ENCODE measurements around the gene ERCC5. TPM values are rescaled to one million over a fixed set of nuclear protein-coding genes. Genes with fewer than 3 reads are reported as not detected.

ERCC5 gene
- total and polyA plus RNA-seq, 9 of the 15 experiments (the other 6 are each of a cell fraction or from before 2014, with no cell fraction given) = 7.4 to 43.1 (median 33.9) TPM

DNA sequence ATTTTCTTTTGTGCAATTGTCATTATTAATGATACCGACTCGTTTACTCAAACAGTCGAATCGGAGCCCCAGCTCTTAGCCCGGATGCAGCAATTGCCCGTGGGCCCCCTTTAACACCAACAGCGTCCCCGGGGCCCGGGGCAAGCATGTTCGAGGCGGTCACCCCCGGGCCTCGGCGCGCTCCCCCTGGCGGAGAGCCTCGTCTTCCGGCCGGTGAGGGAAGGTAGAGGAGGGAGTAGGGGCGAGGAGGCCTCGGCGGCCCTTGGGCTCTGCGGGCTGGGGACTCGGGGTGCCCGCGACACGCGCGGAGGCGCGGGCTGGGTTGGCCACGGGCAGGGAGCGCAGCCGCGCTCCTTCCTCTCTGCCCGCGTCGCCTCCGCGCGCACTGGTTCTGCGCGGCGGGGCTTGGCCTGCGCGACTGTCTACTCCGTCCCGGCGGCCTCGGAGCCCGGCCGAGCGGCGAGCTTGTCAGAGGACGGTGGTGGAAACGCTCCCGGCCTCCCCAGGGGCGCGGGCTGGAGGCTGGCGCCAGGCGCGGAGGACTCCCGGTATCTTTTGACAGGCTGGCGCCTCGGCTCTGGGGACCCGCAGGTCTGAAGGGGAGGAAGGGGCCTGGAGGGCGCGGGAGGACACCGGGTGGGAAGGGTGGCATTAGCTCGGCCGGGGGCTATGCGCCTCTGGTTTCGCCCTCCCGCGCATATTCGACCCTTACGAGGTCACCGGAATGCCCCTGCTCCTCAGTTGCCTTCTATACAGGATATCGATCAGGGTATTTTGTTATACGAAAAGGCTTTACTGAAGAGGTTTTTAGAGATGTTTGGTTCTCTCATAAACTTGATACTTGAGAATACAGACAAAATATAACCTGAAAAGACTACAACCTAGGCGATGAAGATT, 45.4 kb upstream of the ERCC5 start (continued):
- TF ChIP-seq, protein P1, sequence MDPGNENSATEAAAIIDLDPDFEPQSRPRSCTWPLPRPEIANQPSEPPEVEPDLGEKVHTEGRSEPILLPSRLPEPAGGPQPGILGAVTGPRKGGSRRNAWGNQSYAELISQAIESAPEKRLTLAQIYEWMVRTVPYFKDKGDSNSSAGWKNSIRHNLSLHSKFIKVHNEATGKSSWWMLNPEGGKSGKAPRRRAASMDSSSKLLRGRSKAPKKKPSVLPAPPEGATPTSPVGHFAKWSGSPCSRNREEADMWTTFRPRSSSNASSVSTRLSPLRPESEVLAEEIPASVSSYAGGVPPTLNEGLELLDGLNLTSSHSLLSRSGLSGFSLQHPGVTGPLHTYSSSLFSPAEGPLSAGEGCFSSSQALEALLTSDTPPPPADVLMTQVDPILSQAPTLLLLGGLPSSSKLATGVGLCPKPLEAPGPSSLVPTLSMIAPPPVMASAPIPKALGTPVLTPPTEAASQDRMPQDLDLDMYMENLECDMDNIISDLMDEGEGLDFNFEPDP (CRISPR knock-in tag; IDR thresholded peaks at IDR 0.05) = no peak
- TF ChIP-seq GATA2 (CRISPR knock-in tag; IDR thresholded peaks at IDR 0.05) (no peak), ZNF197 (CRISPR knock-in tag; IDR thresholded peaks at IDR 0.05; ENCODE audit: low read depth) (no peak), EZH2 (IDR thresholded peaks at IDR 0.05; ENCODE audit: borderline replicate concordance, low read depth, low read length) (no peak), BRCA1 (IDR thresholded peaks at IDR 0.05) (no peak), BRCA1 (CRISPR knock-in tag; IDR thresholded peaks at IDR 0.05) (no peak), FOS (IDR thresholded peaks at IDR 0.05; ENCODE audit: extremely low read depth, insufficient read length) (no peak), CSDE1 (IDR thresholded peaks at IDR 0.05) (no peak), SIX5 (IDR thresholded peaks at IDR 0.05; ENCODE audit: borderline replicate concordance in 1 of 2, insufficient read depth in 1 of 2, low read depth in 1 of 2, low read length in 2 of 2) (no peak), TBP (optimal IDR thresholded peaks at IDR 0.05; ENCODE audit: low read depth, low read length) (peak; percentile 54), ZNF431 (CRISPR knock-in tag; IDR thresholded peaks at IDR 0.05) (peak; percentile 67; the same call in 1 of the 2 replicates), NFATC3 (IDR thresholded peaks at IDR 0.05) (no peak), GTF2E2 (tag; IDR thresholded peaks at IDR 0.05) (no peak), YBX1 (IDR thresholded peaks at IDR 0.05) (no peak), ZNF232 (CRISPR knock-in tag; IDR thresholded peaks at IDR 0.05) (0 out of 2 replicates have a peak, but pooled peaks have one; percentile 51), PML (IDR thresholded peaks at IDR 0.05; ENCODE audit: low read length) (peak; percentile 23; the same call in 1 of the 2 replicates), NR1H2 (CRISPR knock-in tag; IDR thresholded peaks at IDR 0.05) (no peak), ZNF780A (CRISPR knock-in tag; IDR thresholded peaks at IDR 0.05) (no peak), HMBOX1 (IDR thresholded peaks at IDR 0.05) (no peak), ZNF695 (CRISPR knock-in tag; IDR thresholded peaks at IDR 0.05) (no peak), NFIX (CRISPR knock-in tag; IDR thresholded peaks at IDR 0.05; ENCODE audit: low read depth) (no peak), CBX3 (IDR thresholded peaks at IDR 0.05; ENCODE audit: borderline replicate concordance in 1 of 2, low read length in 2 of 2) (peak in 1 of 2 experiments; percentile 53; a peak in 1 of 3 replicates)
- TF ChIP-seq, protein P2, sequence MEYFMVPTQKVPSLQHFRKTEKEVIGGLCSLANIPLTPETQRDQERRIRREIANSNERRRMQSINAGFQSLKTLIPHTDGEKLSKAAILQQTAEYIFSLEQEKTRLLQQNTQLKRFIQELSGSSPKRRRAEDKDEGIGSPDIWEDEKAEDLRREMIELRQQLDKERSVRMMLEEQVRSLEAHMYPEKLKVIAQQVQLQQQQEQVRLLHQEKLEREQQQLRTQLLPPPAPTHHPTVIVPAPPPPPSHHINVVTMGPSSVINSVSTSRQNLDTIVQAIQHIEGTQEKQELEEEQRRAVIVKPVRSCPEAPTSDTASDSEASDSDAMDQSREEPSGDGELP (CRISPR knock-in tag; IDR thresholded peaks at IDR 0.05; ENCODE audit: borderline replicate concordance) = peak; percentile 9; the same call in 1 of the 2 replicates
- TF ChIP-seq, protein P3, sequence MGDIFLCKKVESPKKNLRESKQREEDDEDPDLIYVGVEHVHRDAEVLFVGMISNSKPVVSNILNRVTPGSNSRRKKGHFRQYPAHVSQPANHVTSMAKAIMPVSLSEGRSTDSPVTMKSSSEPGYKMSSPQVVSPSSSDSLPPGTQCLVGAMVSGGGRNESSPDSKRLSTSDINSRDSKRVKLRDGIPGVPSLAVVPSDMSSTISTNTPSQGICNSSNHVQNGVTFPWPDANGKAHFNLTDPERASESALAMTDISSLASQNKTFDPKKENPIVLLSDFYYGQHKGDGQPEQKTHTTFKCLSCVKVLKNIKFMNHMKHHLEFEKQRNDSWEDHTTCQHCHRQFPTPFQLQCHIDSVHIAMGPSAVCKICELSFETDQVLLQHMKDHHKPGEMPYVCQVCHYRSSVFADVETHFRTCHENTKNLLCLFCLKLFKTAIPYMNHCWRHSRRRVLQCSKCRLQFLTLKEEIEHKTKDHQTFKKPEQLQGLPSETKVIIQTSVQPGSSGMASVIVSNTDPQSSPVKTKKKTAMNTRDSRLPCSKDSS (IDR thresholded peaks at IDR 0.05; ENCODE audit: low read depth, partially characterized antibody) = no peak

Data from K562 (cell line).